ENCODE results near the gene MRPS6.

Gene MRPS6

GRCh38 chr21:34132926-34133325 is 59.5 kb downstream of the MRPS6 start:
- DNase-seq (ENCODE audit: low read depth), result no peak

GRCh38 chr21:34133392-34133791 is 60.0 kb downstream of the MRPS6 start:
- no peak for DNase-seq (ENCODE audit: low read depth)

- no peak for DNase-seq (ENCODE audit: low read depth)
Observed at GRCh38 chr21:34133802-34134201, 60.4 kb downstream of the MRPS6 start.

GRCh38 chr21:34135330-34135729 is 62.0 kb downstream of the MRPS6 start:
- DNase-seq (ENCODE audit: low read depth), result no peak

GRCh38 chr21:34141373-34141772 is 68.0 kb downstream of the MRPS6 start:
- no peak for DNase-seq (ENCODE audit: low read depth)

- no peak for DNase-seq (ENCODE audit: low read depth)
Observed at GRCh38 chr21:34143685-34144182, 70.4 kb downstream of the MRPS6 start.

- no peak for DNase-seq (ENCODE audit: low read depth)
Observed at GRCh38 chr21:34144224-34144623, 70.8 kb downstream of the MRPS6 start.

- DNase-seq (ENCODE audit: low read depth), result no peak
Observed at GRCh38 chr21:34147792-34148418, 74.5 kb downstream of the MRPS6 start.

GRCh38 chr21:34148419-34148804 is 75.0 kb downstream of the MRPS6 start:
- DNase-seq (ENCODE audit: low read depth), result no peak

GRCh38 chr21:34148826-34149558 is 75.6 kb downstream of the MRPS6 start:
- no peak for DNase-seq (ENCODE audit: low read depth)

- no peak for DNase-seq (ENCODE audit: low read depth)
Observed at GRCh38 chr21:34152500-34152899, 79.1 kb downstream of the MRPS6 start.

GRCh38 chr21:34154878-34155277 is 81.5 kb downstream of the MRPS6 start:
- DNase-seq (ENCODE audit: low read depth), result no peak

- no peak for DNase-seq (ENCODE audit: low read depth)
Observed at GRCh38 chr21:34156957-34157356, 83.6 kb downstream of the MRPS6 start.

GRCh38 chr21:34157521-34157920 is 84.1 kb downstream of the MRPS6 start:
- DNase-seq (ENCODE audit: low read depth), result no peak

GRCh38 chr21:34158866-34159835 is 85.8 kb downstream of the MRPS6 start:
- no peak for DNase-seq (ENCODE audit: low read depth)

- no peak for DNase-seq (ENCODE audit: low read depth)
Observed at GRCh38 chr21:34166468-34166867, 93.1 kb downstream of the MRPS6 start.

GRCh38 chr21:34170886-34171285 is 97.5 kb downstream of the MRPS6 start:
- no peak for DNase-seq (ENCODE audit: low read depth)

GRCh38 chr21:34174470-34174869 is 101.1 kb downstream of the MRPS6 start:
- DNase-seq (ENCODE audit: low read depth), result no peak

GRCh38 chr21:34176448-34176847 is 103.1 kb downstream of the MRPS6 start:
- no peak for DNase-seq (ENCODE audit: low read depth)

- no peak for DNase-seq (ENCODE audit: low read depth)
Observed at GRCh38 chr21:34177919-34178567, 104.7 kb downstream of the MRPS6 start.

- no peak for DNase-seq (ENCODE audit: low read depth)
Observed at GRCh38 chr21:34179204-34179935, 106.0 kb downstream of the MRPS6 start.
